Small intestine (tissue), 7 donors: ENCODE results near the gene ADRA2C. TPM values are rescaled to one million over a fixed set of nuclear protein-coding genes. Genes with fewer than 3 reads are reported as not detected.

Experiments used
- DNase-seq, 2 donors: peaks; one replicate each; pipeline versions ENCODE4 v3.0.0 to v3.0.0-alpha.2; 2013
- FAIRE-seq: peaks from 2 replicates; lab custom pipeline; 2012; peaks lifted over from hg19 to GRCh38; lab: Jason Lieb, UNC
- H3K27ac ChIP-seq, 3 donors: one replicate each; pipeline ENCODE4 v1.5.1; 2013; ENCODE audit warnings: low read length in 2 of 3, mild to moderate bottlenecking in 2 of 3, control low read depth in 1 of 3, inconsistent platforms in 1 of 3, low read depth in 1 of 3, moderate library complexity in 1 of 3
- H3K27me3 ChIP-seq, 3 donors: one replicate each; pipeline ENCODE4 v1.6.1; 2013; ENCODE audit warnings: low read length in 3 of 3, inconsistent platforms in 1 of 3; ENCODE audit not compliant: control insufficient read depth in 3 of 3, insufficient read depth in 3 of 3
- H3K36me3 ChIP-seq, 3 donors: one replicate each; pipeline ENCODE4 v1.6.1; 2013; ENCODE audit warnings: low read length in 3 of 3, inconsistent platforms in 1 of 3, low read depth in 1 of 3, mild to moderate bottlenecking in 1 of 3, moderate library complexity in 1 of 3; ENCODE audit not compliant: control insufficient read depth in 3 of 3, insufficient read depth in 2 of 3
- H3K4me1 ChIP-seq, 3 donors: one replicate each; pipeline ENCODE4 v1.6.1; 2013; ENCODE audit warnings: low read length in 2 of 3, inconsistent platforms in 1 of 3, low read depth in 1 of 3, mild to moderate bottlenecking in 1 of 3, moderate library complexity in 1 of 3; ENCODE audit not compliant: control insufficient read depth in 3 of 3, insufficient read depth in 2 of 3
- H3K4me3 ChIP-seq, 3 donors: one replicate each; pipeline ENCODE4 v1.5.1; 2013; ENCODE audit warnings: low read length in 3 of 3, control low read depth in 1 of 3, inconsistent platforms in 1 of 3, low read depth in 1 of 3, mild to moderate bottlenecking in 1 of 3, moderate library complexity in 1 of 3
- H3K9me3 ChIP-seq, 2 donors: one replicate each; pipeline ENCODE4 v1.6.1; 2013; ENCODE audit warnings: low read depth in 1 of 2, low read length in 1 of 2; ENCODE audit not compliant: control insufficient read depth in 2 of 2, insufficient read depth in 1 of 2
- WGBS, 3 donors: extraction: QIAGEN DNeasy Blood & Tissue Kit; methylation state at CpG; one replicate each; pipeline ENCODE4 v1.1.7; 2013; 5-methylcytosine and 5-hydroxymethylcytosine counted together
- polyA plus RNA-seq, 4 donors: library from polyadenylated mRNA; stranded (reverse) in 3 of 4; unstranded in 1 of 4; fragments of 200-250 nt in 3 of 4; fragments of 120-200 nt in 1 of 4; gene quantifications; one replicate each; pipeline versions ENCODE4 v1.2.1 to v1.2.3, GENCODE V29; 2013
- donor health status: healthy with polysubstance abuse.
- donor health status: control.
- donor health status: control.
- donor health status: Bipolar disorder and iron deficiency.
- donor health status: healthy.

ADRA2C gene
- polyA plus RNA-seq, 4 donors: 0.21 to 4.6 TPM; not detected in 2

GRCh38 chr4:3740256-3740655 is 25.9 kb upstream of the ADRA2C start:
- Histone ChIP-seq H3K36me3 (no peaks in the 10 kb centered on the region), H3K27ac (no peak overlapping the region), H3K4me1 (no peaks in the 10 kb centered on the region), H3K27me3 (peaks cover 0 to 29% (median 20%) of the 10 kb centered on the region in 3 donors), H3K4me3 (no peak overlapping the region), H3K9me3 (peaks cover 0 to 11% of the 10 kb centered on the region in 2 donors)
- FAIRE-seq (no peak), DNase-seq (no peak)
- WGBS, 3 donors: 75 to 79% (median 76%) methylated on average over 25 of the region's 25 CpGs

GRCh38 chr4:3741217-3742011 is 24.8 kb upstream of the ADRA2C start:
- WGBS, 3 donors: 88 to 94% (median 90%) methylated on average over 19 of the region's 19 CpGs
- FAIRE-seq: no peak
- H3K9me3 ChIP-seq: peaks cover 0 to 11% of the 10 kb centered on the region in 2 donors

GRCh38 chr4:3742610-3743009 is 23.6 kb upstream of the ADRA2C start:
- WGBS, 3 donors: 78 to 93% (median 91%) methylated on average over 3 of the region's 3 CpGs
- Histone ChIP-seq H3K9me3 (peaks cover 0 to 11% of the 10 kb centered on the region in 2 donors), H3K36me3 (no peaks in the 10 kb centered on the region), H3K4me1 (no peaks in the 10 kb centered on the region), H3K27ac (no peak overlapping the region), H3K4me3 (no peak overlapping the region), H3K27me3 (peaks cover 0 to 45% (median 25%) of the 10 kb centered on the region in 3 donors)
- FAIRE-seq (no peak), DNase-seq (no peak)

More at GRCh38 chr4:3741217-3742011, 24.8 kb upstream of the ADRA2C start:
- peaks cover 0 to 40% (median 25%) of the 10 kb centered on the region in 3 donors for H3K27me3 ChIP-seq
- no peak for DNase-seq
- no peaks in the 10 kb centered on the region for H3K4me1 ChIP-seq
- no peak overlapping the region for H3K27ac ChIP-seq
- H3K36me3 ChIP-seq: no peaks in the 10 kb centered on the region
- H3K4me3 ChIP-seq: no peak overlapping the region

GRCh38 chr4:3744232-3744631 is 22.0 kb upstream of the ADRA2C start:
- no peaks in the 10 kb centered on the region for H3K4me1 ChIP-seq

GRCh38 chr4:3744901-3745300 is 21.3 kb upstream of the ADRA2C start:
- H3K36me3 ChIP-seq: no peaks in the 10 kb centered on the region
- peaks cover 0 to 54% (median 28%) of the 10 kb centered on the region in 3 donors for H3K27me3 ChIP-seq
- DNase-seq: no peak
- 12 to 19% (median 15%) methylated on average over 14 of the region's 14 CpGs for WGBS, 3 donors
- no peak overlapping the region for H3K27ac ChIP-seq
- H3K4me1 ChIP-seq: no peaks in the 10 kb centered on the region
- no peak for FAIRE-seq
- H3K9me3 ChIP-seq: peaks cover 0 to 11% of the 10 kb centered on the region in 2 donors
- no peak overlapping the region for H3K4me3 ChIP-seq

More at GRCh38 chr4:3744232-3744631, 22.0 kb upstream of the ADRA2C start:
- Histone ChIP-seq H3K27ac (no peak overlapping the region), H3K9me3 (peaks cover 0 to 11% of the 10 kb centered on the region in 2 donors), H3K27me3 (peaks cover 0 to 51% (median 28%) of the 10 kb centered on the region in 3 donors), H3K4me3 (no peak overlapping the region), H3K36me3 (no peaks in the 10 kb centered on the region)
- no peak for DNase-seq
- 61 to 66% (median 66%) methylated on average over 16 to 22 of the region's 22 CpGs for WGBS, 3 donors
- FAIRE-seq: no peak

GRCh38 chr4:3745886-3746656 is 20.1 kb upstream of the ADRA2C start:
- Histone ChIP-seq H3K4me3 (no peak overlapping the region), H3K36me3 (no peaks in the 10 kb centered on the region), H3K9me3 (peaks cover 0 to 11% of the 10 kb centered on the region in 2 donors), H3K27ac (no peak overlapping the region), H3K4me1 (no peaks in the 10 kb centered on the region), H3K27me3 (peaks cover 0 to 54% (median 28%) of the 10 kb centered on the region in 3 donors)
- FAIRE-seq (no peak), DNase-seq (no peak)
- WGBS, 3 donors: 66 to 68% (median 66%) methylated on average over 30 to 32 of the region's 32 CpGs

- no peak overlapping the region for H3K4me3 ChIP-seq
- DNase-seq: no peak
- no peaks in the 10 kb centered on the region for H3K4me1 ChIP-seq
- H3K36me3 ChIP-seq: no peaks in the 10 kb centered on the region
- WGBS, 3 donors: 76 to 84% (median 78%) methylated on average over 17 to 22 of the region's 23 CpGs
- no peak for FAIRE-seq
- no peak overlapping the region for H3K27ac ChIP-seq
- peaks cover 0 to 54% (median 25%) of the 10 kb centered on the region in 3 donors for H3K27me3 ChIP-seq
- H3K9me3 ChIP-seq: peaks cover 0 to 10% of the 10 kb centered on the region in 2 donors
Observed at GRCh38 chr4:3746701-3747580, 19.2 kb upstream of the ADRA2C start.

- DNase-seq (no peak), FAIRE-seq (no peak)
- no peaks in the 10 kb centered on the region for H3K36me3 ChIP-seq
- no peaks in the 10 kb centered on the region for H3K4me1 ChIP-seq
- peaks cover 0 to 4% of the 10 kb centered on the region in 2 donors for H3K9me3 ChIP-seq
- peaks cover 0 to 52% (median 20%) of the 10 kb centered on the region in 3 donors for H3K27me3 ChIP-seq
- no peak overlapping the region for H3K4me3 ChIP-seq
- H3K27ac ChIP-seq: no peak overlapping the region
- 10 to 19% (median 18%) methylated on average over 16 of the region's 16 CpGs for WGBS, 3 donors
Observed at GRCh38 chr4:3747581-3747904, 18.6 kb upstream of the ADRA2C start.
